Ecto neural progenitor cell (in vitro differentiated cells): Measurements from ENCODE around the gene MITF.

Experiments
- DNase-seq: peaks from one replicate; pipeline ENCODE4 v3.0.0-alpha.2; 2018; ENCODE audit warnings: low spot score

Gene MITF

DNA sequence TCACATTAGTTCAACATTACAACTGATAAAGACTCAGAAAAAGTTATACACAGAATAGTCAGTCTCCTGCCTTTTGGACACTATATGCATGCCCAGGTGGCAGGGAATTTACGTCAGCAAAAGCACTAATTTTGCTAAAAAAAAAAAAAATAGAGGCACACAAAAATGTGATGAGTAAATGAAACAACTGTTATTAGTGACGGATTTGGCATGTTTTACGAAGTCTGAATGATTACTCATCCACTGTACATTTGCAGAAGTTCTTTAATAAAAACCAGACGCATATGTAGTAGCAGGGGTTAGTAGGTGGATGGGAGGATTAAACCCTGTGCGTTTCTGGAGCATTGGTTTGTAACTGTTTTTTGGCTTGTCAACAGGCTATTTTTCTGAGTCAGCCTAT, 99.0 kb downstream of the MITF start:
- no peak for DNase-seq

- DNase-seq: no peak
Observed at GRCh38 chr3:69838696-69839515, 99.6 kb downstream of the MITF start.

DNA sequence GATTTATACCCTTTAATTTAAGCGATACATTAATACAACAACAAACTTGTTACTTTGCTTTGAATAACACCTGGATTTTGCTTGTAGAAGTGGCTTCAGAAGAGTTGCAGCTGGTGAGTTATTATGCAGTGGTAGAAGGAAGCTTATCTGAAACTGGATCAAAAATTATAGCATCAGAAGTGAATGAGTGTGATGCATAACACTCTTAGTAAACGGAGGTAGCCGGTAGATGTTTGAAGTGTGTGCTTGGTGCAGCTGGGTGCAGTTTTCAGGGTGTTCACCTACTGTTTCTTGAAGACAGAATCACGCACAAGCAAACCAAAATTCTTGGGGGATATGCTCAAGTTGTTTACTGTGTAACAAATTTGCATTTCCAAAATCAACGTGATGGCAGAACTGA, 103.1 kb downstream of the MITF start:
- no peak for DNase-seq

GRCh38 chr3:69842789-69843188, 103.5 kb downstream of the MITF start:
- DNase-seq: no peak

GRCh38 chr3:69844706-69845105, 105.4 kb downstream of the MITF start:
- no peak for DNase-seq

DNA sequence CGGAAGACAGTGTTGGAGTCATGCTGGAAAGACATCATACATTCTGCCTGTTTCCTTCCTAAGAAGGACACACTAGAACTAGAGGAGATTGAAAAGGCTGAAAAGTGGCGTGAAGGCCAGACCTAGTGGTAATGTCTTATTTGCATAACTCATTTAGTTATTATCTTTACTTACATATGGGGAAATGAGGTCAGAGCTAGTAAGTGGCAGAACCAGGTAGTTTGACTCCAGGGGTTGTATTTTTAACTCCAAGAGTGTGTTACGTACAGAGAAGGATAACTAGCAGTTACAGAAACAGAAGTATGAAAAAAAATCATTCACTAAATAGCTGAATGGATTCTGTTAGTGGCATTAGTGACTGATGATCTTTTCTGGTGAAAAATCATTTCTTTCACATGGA, 108.0 kb downstream of the MITF start:
- DNase-seq: no peak

GRCh38 chr3:69848113-69848512, 108.8 kb downstream of the MITF start:
- no peak for DNase-seq

- no peak for DNase-seq
Observed at GRCh38 chr3:69850849-69851248, 111.6 kb downstream of the MITF start.

GRCh38 chr3:69853027-69853426, 113.8 kb downstream of the MITF start:
- no peak for DNase-seq

- no peak for DNase-seq
Observed at GRCh38 chr3:69855436-69856162, 116.3 kb downstream of the MITF start.

DNA sequence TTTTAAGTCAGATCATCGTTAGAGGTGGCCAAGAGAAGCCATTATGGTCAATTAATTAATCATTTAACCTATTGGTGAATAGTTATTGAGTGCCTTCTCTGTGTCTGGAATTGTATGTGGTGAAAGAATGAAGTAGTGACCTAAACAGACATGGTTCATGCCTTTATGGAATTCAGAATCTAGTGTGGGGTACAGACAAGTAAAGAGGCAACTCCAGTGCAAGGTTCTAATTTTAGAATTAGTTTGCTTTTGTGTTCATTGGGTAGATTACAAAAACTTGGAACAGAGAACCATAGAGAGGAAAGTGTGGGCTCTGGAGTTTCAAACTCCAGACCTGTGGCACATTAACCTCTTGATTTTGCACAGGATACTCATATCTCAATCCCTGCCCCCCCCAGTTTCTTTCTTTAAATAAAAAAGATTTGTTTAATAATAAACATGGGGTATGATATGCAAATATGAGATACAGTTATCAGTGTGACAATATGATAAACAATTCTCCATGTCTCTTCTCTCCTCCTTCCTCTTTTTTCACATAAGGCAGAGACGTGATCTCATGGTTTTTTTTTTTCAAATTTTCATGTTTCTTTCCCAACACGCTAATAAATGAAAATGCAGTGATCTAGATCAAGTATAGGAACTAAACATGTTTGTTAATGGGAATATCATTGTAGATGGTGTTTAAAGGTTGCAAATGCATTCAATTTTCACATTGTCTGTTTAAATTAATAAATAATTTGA, 117.9 kb downstream of the MITF start:
- no peak for DNase-seq

DNA sequence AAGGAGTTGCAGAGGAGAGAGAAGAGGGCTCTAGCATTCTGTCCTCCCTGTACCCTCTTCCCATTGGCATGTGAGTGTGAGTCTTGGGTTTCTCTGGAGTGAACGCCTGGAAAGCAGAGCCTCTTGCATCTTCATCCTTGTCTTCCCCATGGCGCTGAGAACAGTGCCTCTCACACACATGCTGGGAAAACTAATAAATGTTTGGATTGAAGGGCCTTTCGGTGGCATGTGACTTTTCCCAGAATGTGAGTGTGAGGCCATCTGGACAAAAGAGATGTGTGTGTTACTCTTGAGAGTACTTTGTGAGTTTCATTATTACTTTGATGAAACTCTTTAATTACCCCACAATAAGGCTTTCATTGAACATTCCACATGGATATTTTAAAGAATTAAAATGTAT, 122.3 kb downstream of the MITF start:
- DNase-seq: no peak

- no peak for DNase-seq
Observed at GRCh38 chr3:69864141-69864540, 124.9 kb downstream of the MITF start.

GRCh38 chr3:69864766-69865165, 125.5 kb downstream of the MITF start:
- DNase-seq: no peak

GRCh38 chr3:69865925-69866679, 126.8 kb downstream of the MITF start:
- no peak for DNase-seq

DNA sequence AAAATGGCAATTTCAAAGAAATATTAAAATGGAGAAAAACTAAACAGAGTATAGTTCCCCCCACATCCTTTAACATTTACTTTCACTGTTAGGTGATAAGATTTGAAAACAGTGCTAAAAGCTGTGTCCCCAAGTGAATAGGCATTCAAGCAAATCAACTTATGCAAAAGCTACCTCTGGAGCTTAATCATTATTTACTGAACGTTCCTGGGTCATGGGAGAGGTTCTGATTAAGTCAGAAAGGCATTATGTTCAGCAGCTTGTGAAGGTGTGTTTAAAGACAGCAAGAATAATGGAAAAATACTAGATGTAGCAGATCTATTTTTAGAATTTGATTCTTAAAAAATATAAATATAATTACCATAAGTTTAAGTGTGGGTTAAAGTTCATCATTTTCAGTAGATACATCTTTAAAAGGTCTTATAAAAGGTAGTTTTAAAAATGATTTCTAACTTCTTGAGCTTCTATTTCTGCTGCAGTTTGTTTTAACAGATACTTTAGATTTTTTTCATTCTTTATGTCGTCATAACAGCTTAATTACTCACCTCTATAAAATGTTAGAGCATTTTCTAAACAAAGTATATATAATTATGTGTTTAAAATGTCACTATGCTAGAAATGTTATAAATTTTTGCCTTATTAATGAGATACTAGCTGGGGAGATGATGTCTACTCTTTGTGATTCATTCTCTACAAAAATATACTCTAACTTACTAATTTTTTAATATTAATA, 127.9 kb downstream of the MITF start:
- no peak for DNase-seq

DNA sequence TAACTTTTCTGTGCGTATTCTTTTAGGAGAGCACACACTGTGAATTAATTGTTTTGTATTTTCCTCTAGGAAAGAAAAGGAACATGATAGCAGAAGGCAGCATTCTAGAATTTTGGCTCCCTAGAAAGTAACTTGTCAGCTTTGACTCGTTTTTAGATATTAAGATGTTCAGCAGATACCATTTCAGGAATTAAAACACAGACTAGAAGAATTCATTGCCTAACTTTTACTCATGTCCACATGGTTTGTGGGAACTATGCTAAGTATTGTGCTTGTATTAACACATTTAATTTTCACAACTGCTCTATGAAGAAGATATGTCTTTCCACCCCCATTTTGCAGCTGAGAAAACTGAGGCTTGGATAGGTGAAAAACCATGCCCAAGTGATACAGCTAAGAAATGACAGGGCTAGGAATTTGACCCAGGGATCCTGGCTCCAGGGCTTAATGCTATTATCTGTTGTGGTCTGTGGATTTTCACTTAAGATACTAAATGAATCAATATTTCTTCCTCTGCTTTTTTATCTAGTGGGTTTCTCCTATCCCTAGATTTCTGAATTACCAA, 128.8 kb downstream of the MITF start:
- DNase-seq: no peak

- DNase-seq: no peak
Observed at GRCh38 chr3:69868841-69869420, 129.7 kb downstream of the MITF start.

DNA sequence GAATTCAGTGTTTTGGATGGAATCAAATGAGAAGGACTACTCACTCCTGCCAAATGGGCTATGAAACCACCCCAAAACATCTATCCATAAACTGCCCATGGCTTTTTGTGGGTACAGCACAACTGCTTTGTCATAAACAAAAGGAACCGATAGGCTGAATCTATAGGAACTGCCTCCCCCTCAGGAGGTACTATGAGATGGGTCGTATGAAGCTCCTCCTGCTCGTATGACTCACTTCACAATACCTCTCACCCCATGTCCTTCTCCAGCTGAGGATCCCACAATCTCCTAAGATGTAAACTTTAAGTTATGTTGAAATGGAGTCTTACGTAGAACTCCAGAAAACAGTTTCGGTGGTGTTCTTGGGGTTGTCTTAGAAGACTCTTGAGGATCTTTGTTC, 130.4 kb downstream of the MITF start:
- DNase-seq: no peak

DNA sequence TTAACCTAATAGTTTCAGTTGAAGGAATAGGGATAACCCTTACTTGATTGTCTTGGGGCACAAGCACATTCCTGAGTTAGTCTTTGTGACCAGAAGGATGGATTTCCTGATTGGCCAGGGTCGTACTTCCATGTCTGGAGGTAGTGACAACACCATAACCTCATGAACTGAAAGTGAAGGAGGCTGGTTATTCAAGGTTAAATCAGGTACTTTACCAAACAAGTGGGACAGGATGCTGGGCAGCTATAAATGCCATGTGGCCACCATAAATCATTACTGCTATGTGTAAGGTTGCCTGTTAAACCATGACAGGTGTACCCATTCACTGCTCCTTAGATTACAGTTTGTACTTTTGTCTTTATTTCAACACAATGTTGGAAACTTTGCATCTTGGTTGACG, 132.0 kb downstream of the MITF start:
- no peak for DNase-seq

DNA sequence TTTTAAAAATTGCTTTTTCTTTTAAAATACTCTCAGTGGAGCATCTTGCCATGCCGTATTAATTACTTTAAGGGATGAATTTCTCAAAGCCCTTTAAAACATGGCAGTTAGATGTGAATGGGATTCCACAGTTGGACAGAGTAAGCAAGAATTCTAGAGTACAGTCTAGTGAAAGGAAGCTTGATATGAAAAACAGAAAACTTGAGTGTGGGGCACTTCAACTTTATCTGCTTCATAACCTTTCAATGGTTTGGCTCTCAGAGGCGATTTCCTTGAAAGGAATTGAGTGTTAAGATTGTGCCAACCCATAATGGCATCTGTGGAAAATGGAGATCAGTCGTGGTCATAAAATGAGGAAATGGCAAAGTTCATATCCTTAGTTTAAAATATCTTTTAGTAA, 132.6 kb downstream of the MITF start:
- no peak for DNase-seq
